GM18873 (cell line): ENCODE measurements around the gene OR5L2.
"Not testable (repeated sequence)": the region's sequence is repeated elsewhere in the genome, so short reads cannot be mapped to it uniquely, and the experiment has no call there.

Source experiments
- ATAC-seq: cut with Tn5 transposase; IDR thresholded peaks from one replicate; pipeline ENCODE4 v1.9.1; 2021; ENCODE audit warnings: mild to moderate bottlenecking, moderate library complexity, moderate number of reproducible peaks; ENCODE audit not compliant: unreplicated experiment, low FRiP score

Gene OR5L2

DNA sequence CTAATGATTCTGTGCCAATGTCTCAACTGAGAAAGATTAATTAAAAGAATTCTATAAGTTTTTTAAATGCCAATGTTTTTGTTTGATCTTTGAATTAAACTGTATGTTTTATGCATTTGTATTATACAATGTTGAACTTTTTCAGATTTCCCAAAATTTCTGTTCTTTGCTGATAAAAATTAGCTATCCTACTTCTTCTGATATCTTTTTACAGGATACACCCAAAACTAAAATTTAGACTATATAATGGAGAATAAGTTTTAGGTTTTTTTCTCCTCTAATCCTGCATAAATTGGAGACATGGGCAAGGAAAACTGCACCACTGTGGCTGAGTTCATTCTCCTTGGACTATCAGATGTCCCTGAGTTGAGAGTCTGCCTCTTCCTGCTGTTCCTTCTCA lies at the start of gene OR5L2:
Gene OR5L2, plus strand, starts transcription at position 301 of the 400 bp plus-strand sequence. Its CDS starts 0 bp downstream, at position 301.
- ATAC-seq: no peak

- no peak for ATAC-seq
Measured at GRCh38 chr11:55791606-55792005, 35.4 kb upstream of the OR5L2 start.

DNA sequence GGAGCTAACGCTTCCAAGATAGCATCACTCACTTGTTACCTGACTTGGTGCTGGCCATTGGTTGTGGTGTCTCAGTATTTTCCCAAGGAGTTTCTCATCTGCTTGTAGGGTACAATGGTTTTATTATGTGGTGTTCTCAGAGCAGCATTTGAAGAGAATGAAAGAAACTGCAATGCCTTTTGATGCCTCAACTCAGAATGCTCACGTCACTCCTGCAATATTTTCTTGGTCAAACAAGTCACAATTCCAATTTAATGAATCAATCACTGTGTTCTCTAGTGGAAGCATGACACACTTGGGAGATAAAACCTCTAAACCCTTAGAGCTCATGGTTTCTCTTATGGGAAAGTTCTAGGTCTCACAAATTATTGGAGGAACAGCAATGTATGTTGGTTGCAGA lies 33.7 kb upstream of the OR5L2 start:
- ATAC-seq: no peak

GRCh38 chr11:55795256-55795655 lies 31.8 kb upstream of the OR5L2 start, which contains the start of gene OR5D14:
Gene OR5D14, plus strand, starts transcription at chr11:55795556. Its CDS starts 0 bp downstream, at chr11:55795556.
- no peak for ATAC-seq

GRCh38 chr11:55806248-55806647 lies 20.8 kb upstream of the OR5L2 start:
- no peak for ATAC-seq

DNA sequence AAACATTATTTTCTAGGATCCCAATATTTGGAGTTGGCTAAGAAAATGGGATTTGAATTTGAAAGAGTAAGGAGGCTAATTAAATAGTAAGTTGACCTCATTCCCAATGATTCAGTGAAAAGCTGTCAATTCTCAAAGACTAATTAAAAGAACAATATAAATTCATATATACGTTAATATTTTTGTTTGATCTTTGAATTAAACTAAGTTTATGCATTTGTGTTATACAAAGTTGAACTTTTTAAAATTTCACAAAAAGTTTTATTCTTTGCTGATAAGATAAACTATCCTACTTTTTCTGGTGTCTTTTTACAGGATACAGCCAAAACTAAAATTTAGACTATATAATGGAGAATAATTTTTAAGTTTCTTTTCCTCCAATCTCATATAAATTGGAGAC lies 16.0 kb upstream of the OR5L2 start, which contains the start of gene OR5L1:
Gene OR5L1, plus strand, starts transcription at position 301 of the 400 bp plus-strand sequence. CDS start 100 bp downstream, outside the sequence.
- no peak for ATAC-seq

DNA sequence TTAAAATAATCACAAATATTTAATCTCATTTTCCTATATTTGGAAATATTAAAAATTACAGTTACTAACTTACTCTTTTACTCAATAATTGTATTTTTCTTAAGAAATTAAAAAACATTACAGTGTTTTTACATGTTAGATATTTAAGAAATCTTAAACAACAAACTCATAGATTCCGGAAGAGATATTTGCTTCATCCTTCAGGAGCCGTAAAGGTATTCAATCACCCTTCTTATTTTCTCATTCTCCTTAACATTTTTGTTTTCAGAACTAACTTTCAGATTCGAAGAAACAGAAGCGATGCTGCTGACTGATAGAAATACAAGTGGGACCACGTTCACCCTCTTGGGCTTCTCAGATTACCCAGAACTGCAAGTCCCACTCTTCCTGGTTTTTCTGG lies 7.7 kb upstream of the OR5L2 start, which contains the start of gene OR5D18:
Gene OR5D18, plus strand, starts transcription at position 301 of the 400 bp plus-strand sequence. Its CDS starts 0 bp downstream, at position 301.
- ATAC-seq: no peak

DNA sequence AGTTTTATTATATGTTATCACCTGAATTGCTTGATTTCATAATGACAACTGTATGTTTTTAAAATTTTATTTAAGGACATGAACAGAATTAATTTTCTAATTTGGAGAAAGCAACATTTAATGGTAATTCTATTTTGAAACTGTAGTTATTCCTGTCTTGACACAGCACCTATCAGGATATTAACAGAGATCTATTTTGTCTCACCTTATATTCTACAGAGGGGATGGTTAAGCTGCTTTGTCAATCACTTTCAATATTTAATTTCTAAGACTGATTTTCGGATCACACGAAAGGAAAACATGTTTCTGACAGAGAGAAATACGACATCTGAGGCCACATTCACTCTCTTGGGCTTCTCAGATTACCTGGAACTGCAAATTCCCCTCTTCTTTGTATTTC lies 11.4 kb downstream of the OR5L2 start, which contains the start of gene OR5D16:
Gene OR5D16, plus strand, starts transcription at position 301 of the 400 bp plus-strand sequence. Its CDS starts 0 bp downstream, at position 301.
- ATAC-seq: no peak

DNA sequence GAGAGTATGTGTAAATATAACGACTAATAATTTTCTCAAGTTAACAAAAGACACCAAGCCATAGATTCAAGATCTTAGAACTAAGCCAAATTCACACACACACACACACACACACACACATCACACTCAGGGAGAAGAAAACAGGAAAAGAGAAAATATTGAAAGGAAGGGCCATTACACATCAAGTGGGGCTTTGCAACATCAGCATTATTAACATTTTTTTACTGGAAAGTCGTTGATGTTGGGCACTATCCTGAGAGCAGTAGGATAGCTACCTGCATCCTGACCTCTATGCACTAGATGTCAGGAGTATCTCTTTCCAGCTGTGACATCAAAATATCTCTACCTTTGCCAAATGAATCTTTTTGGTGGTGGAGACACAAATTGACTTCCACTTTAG lies 20.4 kb downstream of the OR5L2 start:
- no peak for ATAC-seq

GRCh38 chr11:55849037-55849436 lies 22.0 kb downstream of the OR5L2 start:
- no peak for ATAC-seq

DNA sequence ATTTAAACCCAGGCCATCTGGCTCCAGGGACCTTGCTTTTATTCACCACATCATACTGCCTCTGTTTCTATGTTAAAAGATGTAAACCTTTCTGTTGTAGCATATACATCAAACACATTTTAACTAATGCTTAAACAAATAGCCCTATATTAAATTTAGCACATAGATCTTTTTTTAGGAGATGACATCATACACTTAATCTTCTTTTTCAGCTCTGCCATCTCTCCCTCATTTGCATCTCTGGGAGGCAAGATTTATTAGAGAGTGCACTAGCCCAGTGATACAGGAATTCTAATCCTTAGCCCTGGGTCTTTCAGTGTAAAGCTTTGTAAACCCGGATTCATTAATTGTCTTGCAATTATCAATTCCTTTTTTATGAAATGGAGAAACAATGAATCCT lies 25.1 kb downstream of the OR5L2 start:
- ATAC-seq: no peak

GRCh38 chr11:55854704-55855103 lies 27.7 kb downstream of the OR5L2 start:
- no peak for ATAC-seq

DNA sequence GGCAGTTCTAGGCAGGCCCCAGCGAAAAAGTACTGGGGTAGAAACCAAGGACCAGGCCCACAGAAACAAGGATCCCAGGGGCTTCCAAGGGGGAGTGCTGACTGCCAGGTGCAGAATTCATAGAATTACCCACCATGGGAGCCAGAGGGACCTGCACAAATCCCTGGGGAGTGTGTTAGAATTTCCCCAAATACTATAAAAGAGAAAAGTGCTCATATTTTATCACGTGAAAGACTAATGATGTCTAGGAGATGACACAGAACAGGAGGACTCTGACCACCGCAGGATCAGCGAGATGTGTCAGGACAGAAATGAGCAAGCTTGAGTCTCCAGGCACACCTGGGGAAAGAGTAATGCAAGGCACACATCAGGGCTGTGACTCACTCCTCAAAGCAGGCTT lies 40.3 kb downstream of the OR5L2 start:
- ATAC-seq: not testable (repeated sequence)

- not testable (repeated sequence) for ATAC-seq
Measured at GRCh38 chr11:55872731-55873130, 45.7 kb downstream of the OR5L2 start.

DNA sequence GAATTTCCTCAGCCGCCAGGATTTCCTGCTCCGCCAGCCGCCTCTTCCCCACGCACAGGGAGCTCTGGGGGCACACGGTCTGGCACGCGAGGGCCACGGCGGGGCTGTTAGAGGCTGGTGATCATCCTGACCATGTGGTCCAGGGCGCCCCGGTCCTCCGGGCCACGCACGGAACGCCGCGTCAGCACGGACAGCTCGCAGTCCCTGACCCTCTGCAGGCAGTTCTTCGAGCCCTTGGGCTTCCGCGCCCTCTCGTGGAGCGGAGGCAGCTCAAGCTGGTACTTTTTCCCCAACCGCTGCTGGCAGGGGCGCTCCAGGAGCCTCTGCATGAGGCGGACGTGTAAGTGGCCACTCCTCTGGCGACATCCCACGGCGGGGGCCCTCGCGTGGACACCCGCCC lies 46.1 kb downstream of the OR5L2 start:
- ATAC-seq: not testable (repeated sequence)
